ENCODE measurements around the gene WDR11. TPM values are rescaled to one million over a fixed set of nuclear protein-coding genes. Genes with fewer than 3 reads are reported as not detected.

The WDR11 gene
- total and polyA plus RNA-seq, 7 donors: 4.0 to 10.3 (median 7.5) TPM

- H3K27ac ChIP-seq: no peak overlapping the region
- DNase-seq: no peak
- no peak for TF ChIP-seq CTCF (IDR thresholded peaks at IDR 0.05)
- H3K36me3 ChIP-seq (ENCODE audit: insufficient read depth in 1 of 2, low read depth in 1 of 2): no peaks in the 10 kb centered on the region
- no peaks in the 10 kb centered on the region for H3K9me3 ChIP-seq
- intact Hi-C loops (cut with DNase I): loop anchor here (5.0 to 10.0 kb wide), 4 partner anchors 663 to 960 kb away; no protein-coding TSS in a partner anchor
- 96 to 100% (median 98%) methylated on average over 4 of the region's 4 CpGs for WGBS, 3 donors
- no peak for ATAC-seq
- no peak overlapping the region for H3K4me3 ChIP-seq
- H3K4me1 ChIP-seq: peaks cover 8% of the 10 kb centered on the region
- peaks cover 0 to 10% (median 2%) of the 10 kb centered on the region in 3 donors for H3K27me3 ChIP-seq (ENCODE audit: insufficient read depth in 3 of 3, low read length in 2 of 3)
Observed at GRCh38 chr10:120944586-120945125, 93.5 kb downstream of the WDR11 start.

- peaks cover 9% of the 10 kb centered on the region for H3K4me1 ChIP-seq
- no peak for DNase-seq
- no peaks in the 10 kb centered on the region for H3K36me3 ChIP-seq (ENCODE audit: insufficient read depth in 1 of 2, low read depth in 1 of 2)
- no peak overlapping the region for H3K27ac ChIP-seq
- no peak for TF ChIP-seq CTCF (IDR thresholded peaks at IDR 0.05)
- no peak overlapping the region for H3K4me3 ChIP-seq
- H3K9me3 ChIP-seq: no peaks in the 10 kb centered on the region
- WGBS, 3 donors: 96 to 100% (median 96%) methylated on average over 1 of the region's 1 CpG
- peaks cover 0 to 16% (median 5%) of the 10 kb centered on the region in 3 donors for H3K27me3 ChIP-seq (ENCODE audit: insufficient read depth in 3 of 3, low read length in 2 of 3)
- intact Hi-C loops (cut with DNase I): loop anchor here (5.0 to 10.0 kb wide), 3 partner anchors 662 to 960 kb away; no protein-coding TSS in a partner anchor
- ATAC-seq: no peak
Observed at GRCh38 chr10:120945182-120945581, 94.0 kb downstream of the WDR11 start.

- DNase-seq (no peak), ATAC-seq (no peak)
- Histone ChIP-seq H3K9me3 (no peaks in the 10 kb centered on the region), H3K36me3 (ENCODE audit: insufficient read depth in 1 of 2, low read depth in 1 of 2) (no peaks in the 10 kb centered on the region), H3K27me3 (ENCODE audit: insufficient read depth in 3 of 3, low read length in 2 of 3) (peaks cover 0 to 21% (median 5%) of the 10 kb centered on the region in 3 donors), H3K4me3 (no peak overlapping the region), H3K4me1 (peaks cover 9% of the 10 kb centered on the region), H3K27ac (no peak overlapping the region)
- TF ChIP-seq CTCF (IDR thresholded peaks at IDR 0.05): no peak
- WGBS, 3 donors: 50 to 63% (median 58%) methylated on average over 8 of the region's 8 CpGs
- intact Hi-C loops (cut with DNase I): loop anchor here (5.0 to 10.0 kb wide), 3 partner anchors 661 to 959 kb away; no protein-coding TSS in a partner anchor
Observed at GRCh38 chr10:120945801-120946302, 94.7 kb downstream of the WDR11 start.

GRCh38 chr10:120946497-120946896, 95.3 kb downstream of the WDR11 start:
- Histone ChIP-seq H3K9me3 (no peaks in the 10 kb centered on the region), H3K4me1 (peaks cover 9% of the 10 kb centered on the region), H3K4me3 (no peak overlapping the region), H3K27me3 (ENCODE audit: insufficient read depth in 3 of 3, low read length in 2 of 3) (peaks cover 0 to 26% (median 5%) of the 10 kb centered on the region in 3 donors), H3K36me3 (ENCODE audit: insufficient read depth in 1 of 2, low read depth in 1 of 2) (no peaks in the 10 kb centered on the region), H3K27ac (no peak overlapping the region)
- ATAC-seq (no peak), DNase-seq (no peak)
- TF ChIP-seq CTCF (IDR thresholded peaks at IDR 0.05): no peak
- WGBS, 3 donors: 80 to 87% (median 82%) methylated on average over 7 of the region's 7 CpGs
- intact Hi-C loops (cut with DNase I): loop anchor here (5.0 to 10.0 kb wide), 3 partner anchors 661 to 958 kb away; no protein-coding TSS in a partner anchor

Measured in psoas muscle (tissue), 8 donors.